Measurements from ENCODE around the gene CLMN.

The CLMN gene

GRCh38 chr14:95262511-95262891 is 57.2 kb downstream of the CLMN start:
- DNase-seq (ENCODE audit: low spot score) = no peak

- DNase-seq (ENCODE audit: low spot score) = no peak
Observed at GRCh38 chr14:95261616-95262510, 57.8 kb downstream of the CLMN start.

- no peak for DNase-seq (ENCODE audit: low spot score)
Observed at GRCh38 chr14:95260537-95261361, 59.0 kb downstream of the CLMN start.

GRCh38 chr14:95258754-95259593 is 60.7 kb downstream of the CLMN start:
- no peak for DNase-seq (ENCODE audit: low spot score)

- no peak for DNase-seq (ENCODE audit: low spot score)
Observed at GRCh38 chr14:95258156-95258555, 61.6 kb downstream of the CLMN start.

- no peak for DNase-seq (ENCODE audit: low spot score)
Observed at GRCh38 chr14:95257521-95257920, 62.2 kb downstream of the CLMN start.

GRCh38 chr14:95256776-95257060 is 63.0 kb downstream of the CLMN start:
- no peak for DNase-seq (ENCODE audit: low spot score)

GRCh38 chr14:95256002-95256775 is 63.5 kb downstream of the CLMN start:
- DNase-seq (ENCODE audit: low spot score) = no peak

GRCh38 chr14:95255487-95255886 is 64.2 kb downstream of the CLMN start:
- peak; percentile 86 for DNase-seq (ENCODE audit: low spot score)

GRCh38 chr14:95255013-95255412 is 64.7 kb downstream of the CLMN start:
- DNase-seq (ENCODE audit: low spot score) = no peak

- no peak for DNase-seq (ENCODE audit: low spot score)
Observed at GRCh38 chr14:95254288-95254687, 65.4 kb downstream of the CLMN start.

- no peak for DNase-seq (ENCODE audit: low spot score)
Observed at GRCh38 chr14:95253039-95253630, 66.6 kb downstream of the CLMN start.

- no peak for DNase-seq (ENCODE audit: low spot score)
Observed at GRCh38 chr14:95252219-95252618, 67.5 kb downstream of the CLMN start.

GRCh38 chr14:95250936-95251335 is 68.8 kb downstream of the CLMN start:
- DNase-seq (ENCODE audit: low spot score) = no peak

- no peak for DNase-seq (ENCODE audit: low spot score)
Observed at GRCh38 chr14:95250140-95250769, 69.5 kb downstream of the CLMN start.

GRCh38 chr14:95248432-95248831 is 71.3 kb downstream of the CLMN start:
- DNase-seq (ENCODE audit: low spot score) = no peak

- DNase-seq (ENCODE audit: low spot score) = no peak
Observed at GRCh38 chr14:95246870-95247269, 72.8 kb downstream of the CLMN start.

GRCh38 chr14:95245334-95245733 is 74.4 kb downstream of the CLMN start:
- DNase-seq (ENCODE audit: low spot score) = no peak

GRCh38 chr14:95244587-95244986 is 75.1 kb downstream of the CLMN start:
- DNase-seq (ENCODE audit: low spot score) = no peak

- DNase-seq (ENCODE audit: low spot score) = no peak
Observed at GRCh38 chr14:95242870-95243269, 76.8 kb downstream of the CLMN start.
